GM18858 (cell line): ENCODE data around the gene AUTS2.
"Not testable (repeated sequence)": the region's sequence is repeated elsewhere in the genome, so short reads cannot be mapped to it uniquely, and the experiment has no call there.

Experiments used
- ATAC-seq: cut with Tn5 transposase; IDR thresholded peaks from one replicate; pipeline ENCODE4 v1.9.1; 2021; ENCODE audit not compliant: unreplicated experiment

AUTS2 gene

DNA sequence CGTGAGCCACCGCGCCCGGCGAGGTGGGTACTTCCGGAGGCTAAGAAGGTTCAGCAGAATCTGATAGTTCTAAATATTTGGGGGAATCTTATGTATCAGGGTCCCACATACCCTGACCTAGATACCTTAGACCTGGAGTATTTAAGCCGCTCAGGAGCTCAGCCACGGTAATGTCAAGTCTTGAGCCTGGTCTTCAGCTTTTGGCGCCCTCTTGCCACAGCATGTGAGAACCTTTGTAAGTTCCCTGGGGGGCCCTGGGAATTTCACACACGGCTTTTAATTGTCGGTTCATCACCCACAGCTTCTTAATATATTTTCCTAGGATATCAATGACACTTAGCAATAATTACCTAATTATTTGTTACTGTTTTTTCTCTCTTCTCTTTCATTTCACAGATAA, 1209.4 kb downstream of the AUTS2 start:
- no peak for ATAC-seq

DNA sequence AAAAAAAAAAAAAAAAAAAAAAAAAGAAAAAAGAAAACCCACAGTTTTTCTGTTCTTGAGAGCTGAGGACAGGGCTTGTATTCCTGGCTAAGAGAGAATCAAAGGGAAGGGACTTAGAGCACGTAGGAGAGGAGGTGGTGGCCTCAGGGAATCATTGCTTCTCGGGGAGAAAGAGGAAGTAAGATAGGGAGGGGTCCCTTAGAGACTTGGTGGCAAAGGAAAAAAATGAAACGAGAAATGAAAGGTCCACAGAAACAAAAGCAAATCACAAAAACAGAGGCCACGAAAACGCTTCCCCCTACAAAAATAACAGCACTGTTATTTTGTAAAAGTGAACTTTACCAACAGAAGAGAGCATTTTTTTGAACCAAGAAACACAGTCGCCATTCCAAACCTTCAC, 1210.6 kb downstream of the AUTS2 start:
- ATAC-seq: no peak

DNA sequence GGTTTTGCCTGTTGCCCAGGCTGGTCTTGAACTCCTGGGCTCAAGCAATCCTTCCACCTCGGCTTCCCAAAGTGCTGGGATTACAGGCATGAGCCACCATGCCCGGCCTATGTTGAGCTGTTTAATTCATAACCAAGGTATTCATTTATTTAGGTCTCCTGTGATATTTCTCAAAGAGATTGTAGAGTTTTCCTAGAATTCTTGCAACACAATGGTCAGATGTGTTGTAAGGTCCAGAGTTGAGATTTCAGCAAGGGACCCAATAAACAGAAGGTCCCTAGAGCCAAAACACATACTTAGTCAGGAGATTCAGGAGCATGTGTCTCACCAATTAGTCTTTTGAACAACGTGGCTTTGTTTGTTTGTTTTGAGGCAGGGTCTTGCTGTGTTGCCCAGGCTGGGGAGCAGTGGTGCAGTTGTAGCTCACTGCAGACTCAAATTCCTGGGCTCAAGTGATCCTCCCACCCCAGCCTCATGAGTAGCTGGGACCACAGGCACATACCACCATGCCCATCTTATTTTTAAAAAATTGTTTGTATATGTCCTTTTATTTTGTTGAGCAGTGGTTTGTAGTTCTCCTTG, 1212.4 kb downstream of the AUTS2 start:
- ATAC-seq: no peak

- no peak for ATAC-seq
These were observed 1214.2 kb downstream of the AUTS2 start for GRCh38 chr7:70812511-70812910.

DNA sequence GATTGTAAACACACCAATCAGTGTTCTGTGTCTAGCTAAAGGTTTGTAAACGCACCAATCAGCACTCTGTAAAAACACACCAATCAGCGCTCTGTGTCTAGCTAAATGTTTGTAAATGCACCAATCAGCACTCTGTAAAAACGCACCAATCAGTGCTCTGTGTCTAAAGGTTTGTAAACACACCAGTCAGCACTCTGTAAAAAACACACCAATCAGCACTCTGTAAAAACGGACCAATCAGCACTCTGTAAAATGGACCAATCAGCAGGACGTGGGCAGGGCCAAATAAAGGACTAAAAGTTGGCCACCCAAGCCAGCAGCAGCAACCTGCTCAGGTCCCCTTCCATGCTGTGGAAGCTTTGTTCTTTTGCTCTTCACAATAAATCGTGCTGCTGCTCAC, 1224.2 kb downstream of the AUTS2 start:
- ATAC-seq: not testable (repeated sequence)

GRCh38 chr7:70829221-70830059, 1231.2 kb downstream of the AUTS2 start:
- ATAC-seq: peak; percentile 54

- ATAC-seq: no peak
These were observed 1231.8 kb downstream of the AUTS2 start for GRCh38 chr7:70830060-70830395.

DNA sequence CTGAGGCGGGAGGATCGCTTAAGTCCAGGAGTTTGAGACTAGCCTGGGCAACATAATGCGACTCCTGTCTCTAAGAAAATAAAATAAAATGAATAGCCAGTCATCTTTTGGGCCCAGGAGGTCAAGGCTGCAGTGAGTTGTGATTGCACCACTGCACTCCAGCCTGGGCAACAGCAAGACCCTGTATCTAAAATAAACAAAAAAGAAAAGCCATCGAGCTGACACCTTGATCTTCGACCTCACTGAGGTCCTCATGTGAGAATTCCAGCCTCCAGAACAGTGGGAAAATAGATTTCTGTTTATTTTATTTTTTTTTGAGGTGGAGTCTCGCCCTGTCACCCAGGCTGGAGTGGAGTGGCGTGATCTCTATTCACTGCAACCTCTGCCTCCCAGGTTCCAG, 1232.2 kb downstream of the AUTS2 start:
- ATAC-seq: no peak

- ATAC-seq: no peak
These were observed 1235.5 kb downstream of the AUTS2 start for GRCh38 chr7:70833726-70834125.

GRCh38 chr7:70834424-70834823, 1236.1 kb downstream of the AUTS2 start:
- no peak for ATAC-seq

DNA sequence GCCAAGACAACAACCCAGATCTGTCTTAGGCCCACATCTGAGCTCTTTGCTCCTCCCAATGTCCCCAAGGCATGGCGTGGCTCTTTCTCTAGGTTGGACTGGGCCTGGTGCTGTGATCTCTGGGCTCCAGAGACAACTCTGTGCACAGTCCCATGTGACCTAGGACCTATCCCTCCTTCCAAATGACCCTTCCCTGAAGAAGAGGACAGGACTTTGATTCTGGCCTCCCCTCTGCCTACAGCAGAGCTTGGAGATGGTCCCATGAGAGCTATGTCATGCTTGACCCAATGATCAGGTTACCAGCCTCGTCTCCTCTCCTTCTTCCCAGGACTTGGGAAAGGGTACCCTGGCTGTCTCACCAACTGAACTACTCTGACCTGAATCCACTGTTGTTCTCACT, 1237.4 kb downstream of the AUTS2 start:
- no peak for ATAC-seq

DNA sequence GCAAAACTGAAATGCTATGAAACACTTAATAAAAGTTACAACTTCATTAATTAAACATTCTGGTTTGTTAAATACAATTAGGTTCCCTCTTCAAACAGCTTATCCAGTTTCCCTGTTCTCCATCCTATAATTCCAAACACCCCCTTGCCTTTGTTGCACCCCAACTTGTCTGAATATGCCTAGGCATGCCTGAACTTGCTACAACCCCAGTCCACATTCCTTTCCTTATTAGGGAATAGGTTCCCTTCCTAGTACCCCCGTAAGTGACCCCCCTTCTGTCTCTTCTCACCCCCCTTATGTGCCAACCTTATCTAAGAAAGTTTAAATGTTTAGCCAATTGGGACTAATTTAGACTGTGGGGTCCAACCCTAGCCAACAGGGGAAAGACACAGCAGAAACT, 1238.0 kb downstream of the AUTS2 start:
- ATAC-seq: no peak

- ATAC-seq: no peak
These were observed 1238.7 kb downstream of the AUTS2 start for GRCh38 chr7:70836946-70837345.

GRCh38 chr7:70837589-70837988, 1239.3 kb downstream of the AUTS2 start:
- ATAC-seq: no peak

- ATAC-seq: no peak
These were observed 1240.1 kb downstream of the AUTS2 start for GRCh38 chr7:70838292-70838907.
